NCI-H146 (cell line): ENCODE results near the gene SNAPC4.
"Not testable (repeated sequence)": the region's sequence is repeated elsewhere in the genome, so short reads cannot be mapped to it uniquely, and the experiment has no call there.

Experiments
- DNase-seq: peaks from one replicate; lab custom pipeline; 2025; lab: John Stamatoyannopoulos, UW

Gene SNAPC4

DNA sequence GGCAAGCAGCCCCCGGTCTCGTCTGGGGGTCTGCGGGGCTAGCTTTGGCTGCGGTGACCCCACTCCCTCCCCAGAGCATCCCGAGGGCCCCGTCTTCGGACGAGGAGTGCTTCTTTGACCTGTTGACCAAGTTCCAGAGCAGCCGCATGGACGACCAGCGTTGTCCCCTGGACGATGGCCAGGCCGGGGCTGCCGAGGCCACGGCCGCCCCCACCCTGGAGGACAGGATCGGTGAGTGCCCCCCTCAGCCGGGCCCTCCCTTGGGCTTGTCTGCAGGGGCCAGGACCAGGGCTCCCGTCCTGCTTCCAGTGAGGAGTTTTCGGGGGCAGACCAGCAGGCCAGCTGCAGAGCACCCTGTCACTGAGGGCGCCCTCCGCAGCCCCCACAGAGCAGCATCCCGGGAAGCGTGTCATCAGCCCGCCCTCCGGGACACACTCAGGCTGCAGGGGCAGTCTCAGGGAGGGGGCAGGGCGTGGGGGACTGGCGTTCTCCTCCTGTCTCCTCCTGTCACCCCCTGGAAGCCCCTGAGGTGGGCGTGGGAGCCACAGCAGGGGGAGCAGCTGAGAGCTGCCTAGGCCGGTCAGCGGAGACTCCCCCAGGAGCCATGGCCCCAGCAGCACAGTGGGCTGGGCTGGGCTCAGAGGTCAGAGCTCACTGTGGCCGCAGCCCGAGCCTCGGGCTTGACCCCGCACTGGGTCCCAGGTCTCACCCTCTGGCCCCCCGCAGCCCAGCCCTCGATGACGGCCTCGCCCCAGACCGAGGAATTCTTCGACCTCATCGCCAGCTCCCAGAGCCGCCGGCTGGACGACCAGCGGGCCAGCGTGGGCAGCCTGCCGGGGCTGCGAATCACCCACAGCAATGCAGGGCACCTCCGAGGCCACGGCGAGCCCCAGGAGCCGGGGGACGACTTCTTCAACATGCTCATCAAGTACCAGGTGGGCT lies 44.1 kb downstream of the SNAPC4 start:
- no peak for DNase-seq

- no peak for DNase-seq
These were observed 45.3 kb downstream of the SNAPC4 start for GRCh38 chr9:136354592-136355085.

- no peak for DNase-seq
These were observed 46.0 kb downstream of the SNAPC4 start for GRCh38 chr9:136353757-136354488.

GRCh38 chr9:136353088-136353487 lies 46.9 kb downstream of the SNAPC4 start:
- no peak for DNase-seq

DNA sequence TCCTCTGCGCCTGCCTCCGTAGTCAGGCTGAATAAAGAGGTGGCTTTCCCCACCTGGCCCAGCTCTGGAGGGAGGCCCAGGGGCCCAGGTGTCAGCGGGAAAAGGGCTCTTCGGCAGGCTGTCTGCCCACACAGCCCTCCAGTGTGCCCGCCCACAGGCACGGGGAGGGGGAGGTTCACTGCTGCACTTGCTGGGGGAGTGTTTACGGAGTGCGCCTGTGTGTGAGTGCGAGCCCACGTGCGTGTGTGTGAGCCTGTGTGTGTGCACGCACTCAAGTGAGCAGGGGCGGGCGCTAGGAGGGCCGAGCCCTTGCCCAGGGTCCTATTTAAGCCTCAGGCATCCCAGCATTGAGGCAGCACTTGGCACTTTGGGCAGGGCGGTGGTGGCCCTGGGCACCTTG lies 47.3 kb downstream of the SNAPC4 start:
- no peak for DNase-seq

- DNase-seq, result not testable (repeated sequence)
These were observed 48.1 kb downstream of the SNAPC4 start for GRCh38 chr9:136351868-136352267.

- DNase-seq, result no peak
These were observed 48.6 kb downstream of the SNAPC4 start for GRCh38 chr9:136351252-136351800.
